ENCODE data around the gene ACO1.

DNA sequence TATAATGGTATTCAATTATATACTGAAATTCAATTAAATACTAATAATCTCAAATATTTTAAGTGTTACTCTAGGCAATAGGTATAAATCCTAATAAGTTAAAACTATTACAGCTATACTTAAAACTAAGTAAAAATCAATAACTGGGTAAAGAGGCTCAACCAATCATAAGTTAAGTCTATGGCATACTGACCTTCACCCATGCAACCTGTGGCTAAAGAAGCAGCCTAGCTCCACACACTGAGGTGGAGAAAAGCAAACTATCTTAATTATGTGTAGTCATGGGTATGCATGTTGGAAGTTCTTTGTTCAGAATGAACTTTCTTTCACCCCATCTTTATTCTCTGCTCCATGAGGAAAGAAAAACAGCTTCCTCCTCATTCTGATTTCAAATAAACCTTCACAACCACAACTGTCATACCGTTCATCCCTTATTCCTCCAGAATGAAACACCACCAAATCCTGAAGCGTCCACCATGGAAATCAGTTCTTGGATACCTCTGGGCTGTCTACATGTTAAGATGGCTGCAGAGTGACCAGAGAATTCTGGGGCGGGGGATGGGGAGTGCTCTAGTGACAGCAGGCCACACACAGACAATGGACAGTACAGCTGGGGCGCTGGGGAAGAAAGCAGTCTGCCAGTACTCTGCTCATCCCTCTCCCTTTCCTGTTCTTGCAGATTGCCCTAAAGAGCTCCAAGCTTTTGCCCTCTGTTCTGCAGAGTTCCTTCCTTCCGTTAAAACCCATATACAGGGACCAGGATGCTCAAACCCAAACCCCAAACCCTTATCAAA lies 79.3 kb downstream of the ACO1 start:
- no peak for TF ChIP-seq EZH2 (IDR thresholded peaks at IDR 0.05; ENCODE audit: borderline replicate concordance, insufficient read depth, low read length, poor library complexity, severe bottlenecking)
- TF ChIP-seq CTCF (IDR thresholded peaks at IDR 0.05; ENCODE audit: poor library complexity, severe bottlenecking), result no peak
- TF ChIP-seq, protein P1, sequence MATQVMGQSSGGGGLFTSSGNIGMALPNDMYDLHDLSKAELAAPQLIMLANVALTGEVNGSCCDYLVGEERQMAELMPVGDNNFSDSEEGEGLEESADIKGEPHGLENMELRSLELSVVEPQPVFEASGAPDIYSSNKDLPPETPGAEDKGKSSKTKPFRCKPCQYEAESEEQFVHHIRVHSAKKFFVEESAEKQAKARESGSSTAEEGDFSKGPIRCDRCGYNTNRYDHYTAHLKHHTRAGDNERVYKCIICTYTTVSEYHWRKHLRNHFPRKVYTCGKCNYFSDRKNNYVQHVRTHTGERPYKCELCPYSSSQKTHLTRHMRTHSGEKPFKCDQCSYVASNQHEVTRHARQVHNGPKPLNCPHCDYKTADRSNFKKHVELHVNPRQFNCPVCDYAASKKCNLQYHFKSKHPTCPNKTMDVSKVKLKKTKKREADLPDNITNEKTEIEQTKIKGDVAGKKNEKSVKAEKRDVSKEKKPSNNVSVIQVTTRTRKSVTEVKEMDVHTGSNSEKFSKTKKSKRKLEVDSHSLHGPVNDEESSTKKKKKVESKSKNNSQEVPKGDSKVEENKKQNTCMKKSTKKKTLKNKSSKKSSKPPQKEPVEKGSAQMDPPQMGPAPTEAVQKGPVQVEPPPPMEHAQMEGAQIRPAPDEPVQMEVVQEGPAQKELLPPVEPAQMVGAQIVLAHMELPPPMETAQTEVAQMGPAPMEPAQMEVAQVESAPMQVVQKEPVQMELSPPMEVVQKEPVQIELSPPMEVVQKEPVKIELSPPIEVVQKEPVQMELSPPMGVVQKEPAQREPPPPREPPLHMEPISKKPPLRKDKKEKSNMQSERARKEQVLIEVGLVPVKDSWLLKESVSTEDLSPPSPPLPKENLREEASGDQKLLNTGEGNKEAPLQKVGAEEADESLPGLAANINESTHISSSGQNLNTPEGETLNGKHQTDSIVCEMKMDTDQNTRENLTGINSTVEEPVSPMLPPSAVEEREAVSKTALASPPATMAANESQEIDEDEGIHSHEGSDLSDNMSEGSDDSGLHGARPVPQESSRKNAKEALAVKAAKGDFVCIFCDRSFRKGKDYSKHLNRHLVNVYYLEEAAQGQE (IDR thresholded peaks at IDR 0.05; ENCODE audit: borderline replicate concordance), result no peak
- TF ChIP-seq POLR2AphosphoS5 (IDR thresholded peaks at IDR 0.05), result no peak
- no peak for TF ChIP-seq TAF1 (IDR thresholded peaks at IDR 0.05; ENCODE audit: low read depth)
- no peak for TF ChIP-seq EP300 (conservative IDR thresholded peaks at IDR 0.05; ENCODE audit: poor library complexity, severe bottlenecking)

All from neural cell (in vitro differentiated cells).